ENCODE data around the gene KRT8. TPM values are rescaled to one million over a fixed set of nuclear protein-coding genes. Genes with fewer than 3 reads are reported as not detected.

Gene KRT8
- total and polyA plus RNA-seq, 2 donors (not counting 1 experiment from before 2014, with no cell fraction given): 0.24 to 0.94 TPM

DNA sequence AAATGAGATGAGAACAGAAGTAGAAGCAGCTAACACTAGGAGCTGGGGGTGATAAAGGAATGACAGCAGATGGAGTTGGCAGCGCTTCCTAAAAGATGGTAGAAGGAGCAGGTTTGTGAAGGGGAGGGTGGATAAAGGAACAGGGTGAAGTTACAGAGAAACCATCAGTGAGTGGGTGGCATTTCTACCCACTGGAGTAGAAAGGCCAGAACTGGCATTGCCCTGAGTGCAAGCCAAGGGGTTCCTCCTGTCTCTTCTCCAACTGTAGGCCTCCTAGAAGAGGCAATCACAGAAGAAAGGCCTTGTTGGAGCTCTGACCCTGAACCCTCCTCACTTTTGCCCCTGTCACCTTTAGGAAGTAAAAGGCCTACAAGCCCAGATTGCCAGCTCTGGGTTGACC lies 46.2 kb upstream of the KRT8 start:
- POLR2A ChIA-PET: no interaction called here
- CTCF ChIA-PET: interaction anchor here (1.3 to 2.0 kb wide), 2 partner anchors 12 to 66 kb away, joined by 4 to 9 read pairs; no protein-coding TSS in a partner anchor
- no peak overlapping the region for H3K27ac Mint-ChIP-seq

DNA sequence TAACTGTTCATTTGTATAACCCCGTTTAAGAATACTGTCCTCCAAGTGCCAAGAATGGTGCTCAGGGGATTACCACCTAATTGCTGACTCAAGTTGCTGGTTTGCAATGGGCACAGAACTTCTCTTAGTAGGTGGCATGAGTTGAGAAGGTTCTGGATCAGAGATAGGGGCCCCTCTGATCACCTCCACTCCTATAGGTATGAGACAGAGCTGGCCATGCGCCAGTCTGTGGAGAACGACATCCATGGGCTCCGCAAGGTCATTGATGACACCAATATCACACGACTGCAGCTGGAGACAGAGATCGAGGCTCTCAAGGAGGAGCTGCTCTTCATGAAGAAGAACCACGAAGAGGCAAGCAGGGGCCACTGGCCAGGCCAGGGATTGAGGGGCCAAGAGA lies 45.7 kb upstream of the KRT8 start:
- POLR2A ChIA-PET: no interaction called here
- no peak for TF ChIP-seq EZH2 (IDR thresholded peaks at IDR 0.05; ENCODE audit: borderline replicate concordance, insufficient read depth, low read depth, low read length, poor library complexity, severe bottlenecking)
- TF ChIP-seq, protein P1, sequence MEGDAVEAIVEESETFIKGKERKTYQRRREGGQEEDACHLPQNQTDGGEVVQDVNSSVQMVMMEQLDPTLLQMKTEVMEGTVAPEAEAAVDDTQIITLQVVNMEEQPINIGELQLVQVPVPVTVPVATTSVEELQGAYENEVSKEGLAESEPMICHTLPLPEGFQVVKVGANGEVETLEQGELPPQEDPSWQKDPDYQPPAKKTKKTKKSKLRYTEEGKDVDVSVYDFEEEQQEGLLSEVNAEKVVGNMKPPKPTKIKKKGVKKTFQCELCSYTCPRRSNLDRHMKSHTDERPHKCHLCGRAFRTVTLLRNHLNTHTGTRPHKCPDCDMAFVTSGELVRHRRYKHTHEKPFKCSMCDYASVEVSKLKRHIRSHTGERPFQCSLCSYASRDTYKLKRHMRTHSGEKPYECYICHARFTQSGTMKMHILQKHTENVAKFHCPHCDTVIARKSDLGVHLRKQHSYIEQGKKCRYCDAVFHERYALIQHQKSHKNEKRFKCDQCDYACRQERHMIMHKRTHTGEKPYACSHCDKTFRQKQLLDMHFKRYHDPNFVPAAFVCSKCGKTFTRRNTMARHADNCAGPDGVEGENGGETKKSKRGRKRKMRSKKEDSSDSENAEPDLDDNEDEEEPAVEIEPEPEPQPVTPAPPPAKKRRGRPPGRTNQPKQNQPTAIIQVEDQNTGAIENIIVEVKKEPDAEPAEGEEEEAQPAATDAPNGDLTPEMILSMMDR (IDR thresholded peaks at IDR 0.05): no peak
- Histone ChIP-seq H3K4me1 (ENCODE audit: control insufficient read depth in 2 of 2, insufficient read depth in 2 of 2, low read length in 2 of 2) (peaks cover 3 to 10% of the 10 kb centered on the region in 2 donors), H3K79me2 (ENCODE audit: control insufficient read depth, insufficient read depth, low read length) (no peaks in the 10 kb centered on the region), H3K4me2 (replicated peaks; ENCODE audit: low read depth, low read length, poor library complexity, severe bottlenecking) (no peak overlapping the region), H3K9me3 (ENCODE audit: control extremely low read depth in 1 of 3, control insufficient read depth in 2 of 3, insufficient read depth in 1 of 3, low read length in 2 of 3) (peaks cover 0 to 5% (median 0%) of the 10 kb centered on the region in 3 donors), H3K9ac (ENCODE audit: low read length) (no peak overlapping the region), H3K27ac (ENCODE audit: low read length in 2 of 2) (no peak overlapping the region), H3K4me3 (ENCODE audit: control extremely low read depth in 1 of 5, extremely low read depth in 1 of 5, insufficient read depth in 1 of 5, low read depth in 2 of 5, low read length in 4 of 5) (no peak overlapping the region), H2AFZ (ENCODE audit: insufficient read depth, low read depth, low read length, poor library complexity, severe bottlenecking) (no peak overlapping the region), H4K20me1 (ENCODE audit: control insufficient read depth, insufficient read depth, low read length, poor library complexity, severe bottlenecking) (no peaks in the 10 kb centered on the region), H3K27me3 (replicated peaks in 1 of 4; ENCODE audit: control extremely low read depth in 1 of 4, control insufficient read depth in 3 of 4, insufficient read depth in 4 of 4, low read length in 3 of 4) (peaks cover 0 to 10% (median 2%) of the 10 kb centered on the region in 4 experiments), H3K36me3 (replicated peaks in 1 of 2; ENCODE audit: control extremely low read depth in 1 of 2, control insufficient read depth in 1 of 2, extremely low read depth in 1 of 2, insufficient read depth in 2 of 2, low read length in 1 of 2) (no peaks in the 10 kb centered on the region)
- H3K27me3 Mint-ChIP-seq: peaks cover 2% of the 10 kb centered on the region
- H3K4me3 Mint-ChIP-seq: peak overlapping the region; percentile 81
- H3K27ac Mint-ChIP-seq: no peak overlapping the region
- 96% methylated on average over 7 of the region's 7 CpGs for WGBS (ENCODE audit: insufficient coverage)
- H3K9me3 Mint-ChIP-seq (ENCODE audit: insufficient read depth): no peaks in the 10 kb centered on the region
- ATAC-seq (ENCODE audit: low read depth) (no peak), DNase-seq (no peak)
- CTCF ChIA-PET: interaction anchor here (1.3 kb wide), 1 partner anchor 11 kb away, joined by 4 read pairs; no protein-coding TSS in a partner anchor
- H3K4me1 Mint-ChIP-seq: peaks cover 7% of the 10 kb centered on the region
- intact Hi-C loops (cut with micrococcal nuclease): no loop called here

More for the DNA sequence above, 46.2 kb upstream of the KRT8 start:
- Mint-ChIP-seq H3K4me1 (peaks cover 7% of the 10 kb centered on the region), H3K4me3 (no peak overlapping the region), H3K9me3 (ENCODE audit: insufficient read depth) (no peaks in the 10 kb centered on the region), H3K27me3 (no peaks in the 10 kb centered on the region)
- Histone ChIP-seq H2AFZ (ENCODE audit: insufficient read depth, low read depth, low read length, poor library complexity, severe bottlenecking) (no peak overlapping the region), H3K9me3 (ENCODE audit: control extremely low read depth in 1 of 3, control insufficient read depth in 2 of 3, insufficient read depth in 1 of 3, low read length in 2 of 3) (peaks cover 0 to 5% (median 0%) of the 10 kb centered on the region in 3 donors), H3K4me2 (replicated peaks; ENCODE audit: low read depth, low read length, poor library complexity, severe bottlenecking) (no peak overlapping the region), H3K79me2 (ENCODE audit: control insufficient read depth, insufficient read depth, low read length) (no peaks in the 10 kb centered on the region), H3K27ac (ENCODE audit: low read length in 2 of 2) (no peak overlapping the region), H3K27me3 (replicated peaks in 1 of 4; ENCODE audit: control extremely low read depth in 1 of 4, control insufficient read depth in 3 of 4, insufficient read depth in 4 of 4, low read length in 3 of 4) (peaks cover 0 to 10% (median 2%) of the 10 kb centered on the region in 4 experiments), H3K4me3 (ENCODE audit: control extremely low read depth in 1 of 5, extremely low read depth in 1 of 5, insufficient read depth in 1 of 5, low read depth in 2 of 5, low read length in 4 of 5) (no peak overlapping the region), H3K36me3 (replicated peaks in 1 of 2; ENCODE audit: control extremely low read depth in 1 of 2, control insufficient read depth in 1 of 2, extremely low read depth in 1 of 2, insufficient read depth in 2 of 2, low read length in 1 of 2) (no peaks in the 10 kb centered on the region), H3K9ac (ENCODE audit: low read length) (no peak overlapping the region), H4K20me1 (ENCODE audit: control insufficient read depth, insufficient read depth, low read length, poor library complexity, severe bottlenecking) (no peaks in the 10 kb centered on the region), H3K4me1 (ENCODE audit: control insufficient read depth in 2 of 2, insufficient read depth in 2 of 2, low read length in 2 of 2) (peaks cover 3 to 10% of the 10 kb centered on the region in 2 donors)
- intact Hi-C loops (cut with micrococcal nuclease): no loop called here
- DNase-seq (no peak), ATAC-seq (ENCODE audit: low read depth) (no peak)
- TF ChIP-seq, protein P1 (IDR thresholded peaks at IDR 0.05): no peak
- no peak for TF ChIP-seq EZH2 (IDR thresholded peaks at IDR 0.05; ENCODE audit: borderline replicate concordance, insufficient read depth, low read depth, low read length, poor library complexity, severe bottlenecking)
- WGBS (ENCODE audit: insufficient coverage): 89% methylated on average over 1 of the region's 1 CpG
